Measurements from ENCODE around the gene DACT1.

The DACT1 gene

GRCh38 chr14:58599707-58600106 is 38.1 kb upstream of the DACT1 start:
- H3K4me3 ChIP-seq (ENCODE audit: control insufficient read depth, low read depth, low read length), result no peak overlapping the region
- DNase-seq (ENCODE audit: low read depth), result no peak
- no peak for TF ChIP-seq CTCF (IDR thresholded peaks at IDR 0.05; ENCODE audit: control insufficient read depth, insufficient read depth, low read depth, low read length, missing control alignments)

- TF ChIP-seq CTCF (IDR thresholded peaks at IDR 0.05; ENCODE audit: control insufficient read depth, insufficient read depth, low read depth, low read length, missing control alignments), result no peak
- DNase-seq (ENCODE audit: low read depth), result no peak
- H3K4me3 ChIP-seq (ENCODE audit: control insufficient read depth, low read depth, low read length), result no peak overlapping the region
Measured at GRCh38 chr14:58605465-58605864, 32.3 kb upstream of the DACT1 start.

- no peak for DNase-seq (ENCODE audit: low read depth)
- no peak for TF ChIP-seq CTCF (IDR thresholded peaks at IDR 0.05; ENCODE audit: control insufficient read depth, insufficient read depth, low read depth, low read length, missing control alignments)
- H3K4me3 ChIP-seq (ENCODE audit: control insufficient read depth, low read depth, low read length), result no peak overlapping the region
Measured at GRCh38 chr14:58607131-58607951, 30.4 kb upstream of the DACT1 start.

- no peak for TF ChIP-seq CTCF (IDR thresholded peaks at IDR 0.05; ENCODE audit: control insufficient read depth, insufficient read depth, low read depth, low read length, missing control alignments)
- no peak overlapping the region for H3K4me3 ChIP-seq (ENCODE audit: control insufficient read depth, low read depth, low read length)
- peak; percentile 44 for DNase-seq (ENCODE audit: low read depth)
Measured at GRCh38 chr14:58607952-58608317, 29.8 kb upstream of the DACT1 start.

- TF ChIP-seq CTCF (IDR thresholded peaks at IDR 0.05; ENCODE audit: control insufficient read depth, insufficient read depth, low read depth, low read length, missing control alignments), result no peak
- no peak for DNase-seq (ENCODE audit: low read depth)
- H3K4me3 ChIP-seq (ENCODE audit: control insufficient read depth, low read depth, low read length), result no peak overlapping the region
Measured at GRCh38 chr14:58617619-58618018, 20.1 kb upstream of the DACT1 start.

- H3K4me3 ChIP-seq (ENCODE audit: control insufficient read depth, low read depth, low read length), result no peak overlapping the region
- no peak for TF ChIP-seq CTCF (IDR thresholded peaks at IDR 0.05; ENCODE audit: control insufficient read depth, insufficient read depth, low read depth, low read length, missing control alignments)
- DNase-seq (ENCODE audit: low read depth), result no peak
Measured at GRCh38 chr14:58620011-58620410, 17.8 kb upstream of the DACT1 start.

Measured in AG09309 (cell line).